GM15510 (cell line): ENCODE measurements around the gene S100A8.

Source experiments
- POLR2A ChIP-seq: IDR thresholded peaks from 3 replicates; pipeline ENCODE4 v1.6.1; 2011; ENCODE audit warnings: borderline replicate concordance; ENCODE audit not compliant: insufficient read length; ENCODE audit errors: extremely low read depth

The S100A8 gene

DNA sequence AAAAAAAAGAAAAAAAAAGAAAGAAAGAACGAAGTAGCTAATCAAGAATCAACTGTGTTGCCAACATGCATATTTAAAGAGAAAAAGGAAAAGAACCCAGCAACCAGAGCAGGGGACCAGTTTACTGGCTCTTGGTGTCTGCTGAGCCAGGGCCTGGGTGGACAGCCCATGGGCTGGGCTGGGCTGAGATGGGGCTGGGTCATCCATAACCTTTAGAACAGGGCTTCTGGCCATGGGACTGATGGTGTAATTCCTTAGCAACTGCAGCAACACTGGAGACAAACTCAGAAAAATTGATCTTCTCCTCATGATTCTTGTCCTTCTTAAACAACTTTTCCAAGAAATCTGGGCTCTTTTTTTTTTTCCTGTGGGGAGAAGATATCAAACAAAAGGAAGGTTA lies 35.9 kb upstream of the S100A8 start:
- no peak for TF ChIP-seq POLR2A

DNA sequence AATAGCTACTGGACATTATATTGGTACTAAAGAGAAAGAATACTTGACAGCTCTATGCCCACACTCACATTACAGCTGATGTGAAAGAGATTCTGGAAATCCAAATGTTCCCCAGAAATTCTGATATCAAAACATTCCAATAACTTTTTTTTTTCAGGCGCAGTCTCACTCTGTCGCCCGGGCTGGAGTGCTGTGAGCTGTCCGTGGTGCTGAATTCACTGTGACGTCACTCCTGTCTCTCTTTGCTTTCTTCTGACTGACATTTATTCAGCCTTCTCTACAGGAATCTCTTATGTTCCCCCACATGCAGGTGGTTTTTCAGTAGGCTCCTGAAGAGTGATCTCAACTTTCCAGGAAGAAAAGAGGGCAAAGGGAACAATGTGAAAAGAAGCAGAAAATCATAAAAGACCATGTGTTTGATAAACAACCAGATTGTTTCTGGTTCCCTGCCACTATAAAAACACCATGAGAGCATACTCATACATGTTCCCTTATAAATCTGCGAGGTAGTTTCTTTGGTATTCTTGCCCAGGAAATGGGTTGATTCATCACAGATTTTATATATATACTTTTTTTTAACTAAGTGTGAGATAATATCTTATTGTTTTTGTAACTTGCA lies 31.7 kb upstream of the S100A8 start:
- no peak for TF ChIP-seq POLR2A

DNA sequence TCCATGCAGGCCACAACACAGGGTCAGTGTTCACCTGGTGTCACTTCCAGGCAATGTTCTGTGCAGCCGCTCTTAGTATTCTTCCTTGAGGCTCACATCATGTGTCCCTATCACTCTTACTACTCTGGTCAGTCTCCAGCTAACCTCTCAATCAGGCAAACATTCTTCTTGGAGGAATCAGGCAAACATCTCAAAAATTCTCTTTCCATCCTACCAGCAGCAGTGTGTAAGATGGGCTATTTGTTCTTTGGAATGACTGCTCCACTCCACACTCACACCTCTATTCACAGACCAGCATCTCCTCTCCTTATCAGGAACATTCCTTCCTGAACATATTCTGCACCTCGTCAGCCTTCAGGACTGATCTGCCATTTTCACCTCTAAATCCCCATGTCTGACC lies 29.4 kb upstream of the S100A8 start:
- TF ChIP-seq POLR2A: no peak

DNA sequence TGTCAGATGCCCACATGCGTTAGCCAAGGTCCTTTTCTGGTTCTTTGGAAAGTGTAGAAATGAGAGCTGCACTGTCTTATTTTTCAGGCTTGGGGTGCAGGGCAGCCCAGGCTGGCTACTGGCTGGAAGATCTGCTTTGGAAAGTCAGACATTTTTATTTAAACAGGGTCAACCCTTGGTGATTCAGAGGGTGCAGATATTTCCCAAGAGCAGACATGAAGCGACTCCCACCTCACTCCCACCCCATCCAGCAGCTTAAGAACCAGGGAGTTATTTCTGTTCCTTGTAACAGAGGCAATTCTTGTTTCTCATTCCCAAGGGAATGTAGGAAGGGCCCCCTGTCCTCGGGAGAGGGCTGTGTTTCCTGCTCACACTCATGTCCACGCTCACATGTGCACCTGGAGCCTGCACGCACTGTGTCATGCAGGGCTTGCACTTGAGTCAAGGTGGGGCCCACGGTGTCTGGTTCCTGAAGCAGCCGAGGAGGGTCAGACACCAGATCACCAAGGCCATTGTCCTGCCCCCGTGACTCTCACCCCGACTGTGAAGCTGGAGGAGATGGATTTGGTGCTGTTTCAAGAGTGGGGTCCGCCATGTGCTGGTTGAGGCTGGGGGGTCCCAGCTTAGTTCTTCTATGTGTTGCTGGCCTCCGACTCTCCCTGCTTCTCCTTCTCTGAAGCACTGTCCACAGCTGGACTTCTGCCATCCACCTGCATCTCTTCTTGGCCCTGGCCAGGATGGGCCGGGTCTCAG lies 26.4 kb upstream of the S100A8 start:
- TF ChIP-seq POLR2A: no peak

DNA sequence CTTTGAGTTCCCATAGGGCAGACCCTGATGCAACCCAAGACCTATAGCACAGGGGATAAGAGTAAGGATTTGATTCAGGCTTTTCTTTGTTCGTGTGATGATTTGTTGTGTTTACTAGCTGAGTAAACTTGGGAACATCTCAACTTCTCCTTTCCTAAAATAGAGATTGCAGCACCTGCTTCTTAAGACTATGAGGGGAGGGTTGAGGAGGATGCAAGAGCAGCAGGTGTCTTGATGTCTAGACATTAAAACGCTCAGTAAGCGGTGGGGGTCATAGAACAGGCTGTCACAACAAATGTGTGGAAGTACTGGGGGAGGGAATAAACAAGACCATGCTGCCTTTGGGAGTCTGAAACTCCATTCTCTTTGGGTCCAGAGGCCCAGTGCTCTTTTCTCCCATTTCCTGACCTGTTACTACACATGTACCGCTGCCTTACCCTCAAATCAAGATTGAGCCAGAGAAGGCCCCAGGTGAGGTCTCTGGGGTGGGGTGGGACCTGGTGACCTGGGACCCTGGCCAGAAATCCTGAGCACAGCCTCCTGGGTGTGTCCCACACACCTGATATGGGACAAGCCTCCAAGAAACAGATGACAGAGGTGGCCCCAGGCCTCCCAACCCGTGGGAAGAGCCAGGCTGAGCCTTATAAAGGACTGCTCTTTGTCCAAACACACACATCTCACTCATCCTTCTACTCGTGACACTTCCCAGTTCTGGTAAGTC lies 25.1 kb upstream of the S100A8 start, which contains the start of gene S100A7A:
TSS of gene S100A7A (plus strand) at position 671 of the 721 bp plus-strand sequence. CDS start 1,563 bp downstream, outside the sequence.
- TF ChIP-seq POLR2A: no peak

DNA sequence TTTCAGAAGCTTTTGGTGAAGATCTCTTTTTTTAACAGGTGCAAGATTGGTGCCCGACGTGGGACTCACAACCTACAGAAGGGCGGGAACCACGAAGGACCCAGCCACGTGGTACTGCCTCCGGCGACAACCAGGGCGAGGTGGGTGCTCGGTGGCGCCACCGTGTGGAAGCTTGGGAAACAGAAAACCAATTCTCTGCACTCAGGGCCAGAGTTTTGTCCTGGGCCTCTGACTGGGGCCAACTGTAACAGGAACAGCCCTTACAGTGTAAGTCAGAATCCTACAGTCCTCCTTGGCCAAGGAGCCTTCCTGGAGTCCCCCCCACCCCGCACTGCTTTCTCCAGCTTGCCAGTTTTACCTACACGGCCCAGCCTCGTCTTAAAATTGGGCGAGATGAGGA lies 13.9 kb upstream of the S100A8 start:
- TF ChIP-seq POLR2A: no peak

DNA sequence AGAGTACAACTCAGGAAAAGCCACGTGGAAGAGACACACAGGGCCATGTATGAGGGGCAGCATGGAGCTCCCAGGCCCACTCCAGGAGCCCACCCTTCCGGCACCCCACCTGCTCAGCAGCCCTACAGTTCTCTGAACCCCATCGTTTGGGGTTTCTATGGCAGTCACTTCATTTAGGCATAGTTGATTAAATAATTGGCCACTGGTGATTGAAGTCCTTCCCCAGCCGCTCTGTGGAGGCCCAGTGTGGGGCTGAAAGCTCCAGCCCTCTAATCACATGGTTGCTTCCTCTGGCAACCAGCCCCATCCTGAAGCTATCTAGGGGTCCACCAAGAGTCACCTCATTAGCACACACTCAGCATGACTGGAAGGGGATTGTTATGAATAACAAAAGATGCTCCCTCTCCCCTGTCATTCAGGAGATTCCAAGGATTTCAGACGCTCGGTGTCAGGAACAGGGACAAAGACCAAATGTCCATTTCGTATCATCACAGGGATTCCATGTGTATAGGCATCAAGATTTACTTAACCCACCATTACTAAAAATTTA lies 13.3 kb upstream of the S100A8 start:
- no peak for TF ChIP-seq POLR2A

DNA sequence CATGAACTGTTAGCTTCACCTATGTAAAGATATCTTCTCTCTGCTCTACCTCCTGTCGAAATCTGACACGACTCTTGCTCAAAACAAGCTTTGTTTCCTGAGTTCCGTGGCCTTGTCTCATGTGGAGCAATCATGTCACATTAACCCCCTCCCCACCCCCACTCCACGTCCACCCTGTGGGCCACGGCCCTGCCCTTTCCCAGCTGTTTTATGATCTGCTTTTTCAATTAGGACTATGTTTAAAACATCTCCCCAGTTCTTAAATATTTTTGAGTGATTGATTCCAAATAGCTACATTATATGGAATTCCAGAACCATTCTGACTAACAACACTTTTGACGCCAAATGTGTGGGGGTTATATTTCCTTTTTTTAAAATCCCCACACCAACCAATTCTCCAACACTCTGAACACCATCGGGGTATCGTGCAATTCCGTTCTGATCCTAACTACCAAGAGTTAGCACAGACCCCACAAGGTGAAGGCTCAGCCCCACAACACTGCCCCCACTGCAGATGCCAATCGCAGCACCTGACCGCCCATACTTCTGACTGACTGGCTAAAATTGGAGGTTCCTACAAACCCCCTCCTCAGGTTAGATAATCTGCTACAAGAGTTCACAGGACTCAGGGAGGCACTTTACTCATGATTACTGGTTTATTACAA lies 12.7 kb upstream of the S100A8 start:
- no peak for TF ChIP-seq POLR2A

DNA sequence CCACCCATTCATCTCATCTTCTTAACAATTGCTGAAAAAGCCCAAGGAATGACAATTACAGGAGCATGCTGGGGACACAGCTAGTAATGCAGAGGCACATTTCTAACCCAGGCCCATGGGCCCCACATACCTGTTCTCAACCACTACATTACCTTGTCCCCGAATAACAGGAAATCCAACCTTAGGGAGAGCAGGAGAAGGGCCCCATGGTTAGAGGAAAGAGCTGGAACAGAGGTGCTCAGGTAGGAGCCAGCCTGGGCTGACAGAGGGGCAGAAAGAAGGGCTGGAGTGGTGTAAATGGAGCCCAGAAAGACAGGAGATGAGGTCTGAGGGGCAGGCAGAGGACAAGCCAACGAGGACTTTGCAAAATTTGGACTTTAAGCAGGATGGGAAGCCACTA lies 11.4 kb upstream of the S100A8 start:
- no peak for TF ChIP-seq POLR2A

DNA sequence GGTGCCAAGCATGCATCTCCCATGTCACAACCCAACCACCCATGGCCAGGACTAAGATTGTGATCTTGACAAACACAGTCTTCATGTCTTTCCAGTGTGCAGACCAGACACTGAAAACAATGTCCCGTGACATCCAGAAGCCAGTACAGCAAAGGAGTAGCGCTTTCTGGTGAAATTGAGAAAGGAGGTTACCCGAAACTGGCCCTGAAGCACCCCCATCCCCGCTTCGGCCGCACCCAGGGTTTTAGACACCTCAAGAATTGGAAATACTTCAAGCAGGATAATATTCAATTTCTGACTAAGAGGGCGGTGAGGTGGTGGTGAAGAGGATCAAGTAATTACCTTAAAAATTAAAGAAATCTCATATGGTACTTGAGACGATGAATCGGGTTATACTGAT lies 10.6 kb upstream of the S100A8 start:
- no peak for TF ChIP-seq POLR2A

DNA sequence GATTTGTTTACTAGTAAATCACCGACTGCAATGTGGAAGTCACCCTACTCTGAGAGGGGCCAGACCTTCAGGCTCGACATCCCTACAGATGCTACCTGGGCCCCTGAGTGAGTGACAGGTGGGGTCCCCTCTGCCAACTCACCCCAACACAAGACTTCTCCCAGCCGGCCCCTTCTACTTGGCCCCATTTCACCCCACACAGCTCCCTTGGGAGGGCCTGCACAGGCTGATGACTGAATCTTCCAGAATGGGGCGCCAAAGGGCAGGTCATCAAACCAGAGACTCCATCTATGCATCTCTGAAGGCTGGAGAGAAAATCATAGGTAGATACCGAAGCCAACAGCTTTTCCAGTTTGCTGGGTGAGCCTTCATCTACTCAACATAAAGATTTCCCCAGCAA lies 9.4 kb upstream of the S100A8 start:
- no peak for TF ChIP-seq POLR2A

DNA sequence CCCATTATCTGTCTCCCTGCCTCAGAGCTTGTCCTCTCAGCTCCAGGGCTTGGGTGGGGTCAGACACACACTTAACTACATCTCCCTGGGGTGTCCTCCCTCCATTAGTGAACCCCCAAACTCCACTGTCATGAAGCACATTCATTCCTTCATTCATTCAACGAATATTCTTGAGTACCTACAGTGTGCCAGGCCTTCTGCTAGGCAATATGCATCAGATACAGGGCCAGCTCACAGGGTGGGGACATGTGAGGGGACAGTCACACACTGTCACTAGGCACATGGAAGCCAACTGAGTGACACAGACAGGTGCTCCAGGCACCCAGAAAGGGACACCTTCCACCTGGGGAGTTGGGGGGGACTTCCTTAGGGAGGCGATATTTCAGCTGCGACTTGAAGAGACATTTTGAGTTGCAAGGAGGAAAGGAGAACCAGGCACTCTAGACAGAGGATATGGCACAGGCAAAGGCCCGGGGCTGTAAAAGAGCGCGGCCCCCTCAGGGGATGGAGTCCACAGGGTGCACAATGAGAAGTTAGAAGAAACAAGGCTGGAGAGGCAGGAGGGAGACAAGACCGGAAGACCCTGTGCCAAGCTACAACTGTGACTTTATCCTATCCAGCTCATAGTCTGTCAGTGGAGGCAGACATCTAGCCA lies 8.7 kb upstream of the S100A8 start:
- no peak for TF ChIP-seq POLR2A

DNA sequence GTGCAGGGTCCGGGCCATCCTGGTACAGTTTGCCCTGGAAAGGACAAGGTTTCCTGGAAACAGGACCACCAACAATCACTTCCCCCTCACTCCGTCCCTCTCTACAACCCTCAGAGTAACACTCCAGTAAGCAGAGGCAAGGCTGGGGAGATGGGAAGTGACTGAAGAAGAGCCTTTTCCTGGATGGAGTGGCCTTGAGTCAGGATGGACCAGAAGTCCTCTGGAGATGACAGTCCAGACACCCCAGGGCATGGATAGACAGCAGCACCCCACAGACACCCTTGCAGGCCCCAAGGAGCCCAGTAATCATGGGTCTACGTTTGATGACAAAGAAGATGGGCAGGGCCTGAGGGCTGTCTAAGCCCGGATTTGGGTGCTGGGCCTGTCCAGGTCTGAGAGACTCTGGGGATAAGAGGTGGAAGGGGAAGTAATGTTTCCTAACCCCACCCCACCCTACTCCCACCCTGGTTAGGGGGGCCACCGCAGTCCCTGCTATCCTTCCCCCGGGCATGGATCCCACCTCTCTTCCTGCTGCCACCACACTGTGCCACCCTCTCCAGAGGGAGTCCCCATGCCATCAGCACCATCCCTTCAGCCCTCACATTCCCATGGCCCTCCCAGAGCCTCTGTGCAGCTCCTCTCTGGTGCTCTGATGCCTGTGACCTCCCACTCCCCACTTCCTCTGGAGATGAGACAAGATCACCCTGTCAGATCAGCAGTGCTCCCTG lies 7.2 kb upstream of the S100A8 start:
- no peak for TF ChIP-seq POLR2A
